HuH-7.5 (cell line): Measurements from ENCODE around the gene MYO7B.
"Not testable (repeated sequence)": the region's sequence is repeated elsewhere in the genome, so short reads cannot be mapped to it uniquely, and the experiment has no call there.

Experiments used
- DNase-seq: peaks from one replicate; pipeline ENCODE4 v3.0.0; 2011; ENCODE audit warnings: low spot score

MYO7B gene

GRCh38 chr2:127552846-127553245 lies 17.4 kb downstream of the MYO7B start:
- DNase-seq = no peak

GRCh38 chr2:127558911-127559310 lies 23.4 kb downstream of the MYO7B start:
- no peak for DNase-seq

- DNase-seq = no peak
These were observed 24.0 kb downstream of the MYO7B start for GRCh38 chr2:127559454-127559853.

GRCh38 chr2:127560201-127560930 lies 24.9 kb downstream of the MYO7B start:
- DNase-seq = no peak

GRCh38 chr2:127560931-127561280 lies 25.4 kb downstream of the MYO7B start:
- DNase-seq = no peak

- no peak for DNase-seq
These were observed 25.9 kb downstream of the MYO7B start for GRCh38 chr2:127561371-127561770.

- no peak for DNase-seq
These were observed 27.5 kb downstream of the MYO7B start for GRCh38 chr2:127562936-127563335.

- no peak for DNase-seq
These were observed 28.3 kb downstream of the MYO7B start for GRCh38 chr2:127563458-127564428.

- no peak for DNase-seq
These were observed 29.2 kb downstream of the MYO7B start for GRCh38 chr2:127564429-127565260.

GRCh38 chr2:127565261-127566138 lies 30.0 kb downstream of the MYO7B start:
- no peak for DNase-seq

GRCh38 chr2:127566139-127566417 lies 30.6 kb downstream of the MYO7B start:
- DNase-seq = no peak

- DNase-seq = no peak
These were observed 31.1 kb downstream of the MYO7B start for GRCh38 chr2:127566576-127566975.

GRCh38 chr2:127567351-127567854 lies 31.9 kb downstream of the MYO7B start:
- no peak for DNase-seq

GRCh38 chr2:127568128-127568527 lies 32.6 kb downstream of the MYO7B start:
- DNase-seq = no peak

- no peak for DNase-seq
These were observed 34.2 kb downstream of the MYO7B start for GRCh38 chr2:127569666-127570065.

- DNase-seq = no peak
These were observed 35.1 kb downstream of the MYO7B start for GRCh38 chr2:127570282-127571250.

- not testable (repeated sequence) for DNase-seq
These were observed 36.9 kb downstream of the MYO7B start for GRCh38 chr2:127572352-127572751.

- DNase-seq = no peak
These were observed 37.4 kb downstream of the MYO7B start for GRCh38 chr2:127572841-127573240.

- no peak for DNase-seq
These were observed 37.8 kb downstream of the MYO7B start for GRCh38 chr2:127573298-127573697.

- no peak for DNase-seq
These were observed 38.3 kb downstream of the MYO7B start for GRCh38 chr2:127573771-127574170.
